ENCODE results near the gene MS4A4E.

DNA sequence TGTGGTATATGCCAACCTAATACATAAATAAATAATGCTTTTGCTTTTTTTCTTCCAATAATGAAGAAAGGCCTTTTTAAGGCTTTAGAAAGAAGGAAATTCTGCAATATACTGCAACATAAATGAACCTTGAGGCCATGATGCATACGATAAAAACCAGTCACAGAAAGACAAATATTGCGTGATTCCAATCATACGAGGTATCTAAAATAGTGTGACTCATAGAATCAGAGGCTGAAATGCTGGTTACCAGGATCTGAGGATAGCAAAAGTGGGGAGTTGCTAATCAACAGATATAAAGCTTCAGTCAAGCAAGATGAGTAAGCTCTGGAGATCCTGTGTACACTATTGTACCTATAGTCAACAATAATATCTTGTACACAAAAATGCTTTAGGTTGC, 84.3 kb downstream of the MS4A4E start:
- TF ChIP-seq GTF2F1 (IDR thresholded peaks at IDR 0.05; ENCODE audit: low read length): no peak
- TF ChIP-seq ZNF557 (CRISPR knock-in tag; IDR thresholded peaks at IDR 0.05): no peak
- no peak for TF ChIP-seq YY1 (IDR thresholded peaks at IDR 0.05; ENCODE audit: insufficient read depth, insufficient replicate concordance, low read depth, low read length)
- no peak for TF ChIP-seq JUND (CRISPR knock-in tag; IDR thresholded peaks at IDR 0.05)
- TF ChIP-seq, protein P1, sequence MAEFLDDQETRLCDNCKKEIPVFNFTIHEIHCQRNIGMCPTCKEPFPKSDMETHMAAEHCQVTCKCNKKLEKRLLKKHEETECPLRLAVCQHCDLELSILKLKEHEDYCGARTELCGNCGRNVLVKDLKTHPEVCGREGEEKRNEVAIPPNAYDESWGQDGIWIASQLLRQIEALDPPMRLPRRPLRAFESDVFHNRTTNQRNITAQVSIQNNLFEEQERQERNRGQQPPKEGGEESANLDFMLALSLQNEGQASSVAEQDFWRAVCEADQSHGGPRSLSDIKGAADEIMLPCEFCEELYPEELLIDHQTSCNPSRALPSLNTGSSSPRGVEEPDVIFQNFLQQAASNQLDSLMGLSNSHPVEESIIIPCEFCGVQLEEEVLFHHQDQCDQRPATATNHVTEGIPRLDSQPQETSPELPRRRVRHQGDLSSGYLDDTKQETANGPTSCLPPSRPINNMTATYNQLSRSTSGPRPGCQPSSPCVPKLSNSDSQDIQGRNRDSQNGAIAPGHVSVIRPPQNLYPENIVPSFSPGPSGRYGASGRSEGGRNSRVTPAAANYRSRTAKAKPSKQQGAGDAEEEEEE (CRISPR knock-in tag; IDR thresholded peaks at IDR 0.05; ENCODE audit: borderline replicate concordance): no peak
- TF ChIP-seq, protein P2, sequence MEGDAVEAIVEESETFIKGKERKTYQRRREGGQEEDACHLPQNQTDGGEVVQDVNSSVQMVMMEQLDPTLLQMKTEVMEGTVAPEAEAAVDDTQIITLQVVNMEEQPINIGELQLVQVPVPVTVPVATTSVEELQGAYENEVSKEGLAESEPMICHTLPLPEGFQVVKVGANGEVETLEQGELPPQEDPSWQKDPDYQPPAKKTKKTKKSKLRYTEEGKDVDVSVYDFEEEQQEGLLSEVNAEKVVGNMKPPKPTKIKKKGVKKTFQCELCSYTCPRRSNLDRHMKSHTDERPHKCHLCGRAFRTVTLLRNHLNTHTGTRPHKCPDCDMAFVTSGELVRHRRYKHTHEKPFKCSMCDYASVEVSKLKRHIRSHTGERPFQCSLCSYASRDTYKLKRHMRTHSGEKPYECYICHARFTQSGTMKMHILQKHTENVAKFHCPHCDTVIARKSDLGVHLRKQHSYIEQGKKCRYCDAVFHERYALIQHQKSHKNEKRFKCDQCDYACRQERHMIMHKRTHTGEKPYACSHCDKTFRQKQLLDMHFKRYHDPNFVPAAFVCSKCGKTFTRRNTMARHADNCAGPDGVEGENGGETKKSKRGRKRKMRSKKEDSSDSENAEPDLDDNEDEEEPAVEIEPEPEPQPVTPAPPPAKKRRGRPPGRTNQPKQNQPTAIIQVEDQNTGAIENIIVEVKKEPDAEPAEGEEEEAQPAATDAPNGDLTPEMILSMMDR (CRISPR knock-in tag; IDR thresholded peaks at IDR 0.05): no peak
- TF ChIP-seq, protein P3, sequence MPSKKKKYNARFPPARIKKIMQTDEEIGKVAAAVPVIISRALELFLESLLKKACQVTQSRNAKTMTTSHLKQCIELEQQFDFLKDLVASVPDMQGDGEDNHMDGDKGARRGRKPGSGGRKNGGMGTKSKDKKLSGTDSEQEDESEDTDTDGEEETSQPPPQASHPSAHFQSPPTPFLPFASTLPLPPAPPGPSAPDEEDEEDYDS (CRISPR knock-in tag; IDR thresholded peaks at IDR 0.05): no peak
- no peak for TF ChIP-seq KDM3A (CRISPR knock-in tag; IDR thresholded peaks at IDR 0.05; ENCODE audit: low read depth)
- TF ChIP-seq MTA3 (CRISPR knock-in tag; IDR thresholded peaks at IDR 0.05): no peak
- TF ChIP-seq SMAD3 (CRISPR knock-in tag; IDR thresholded peaks at IDR 0.05): no peak
- TF ChIP-seq ESRRA (CRISPR knock-in tag; IDR thresholded peaks at IDR 0.05; ENCODE audit: low read depth): no peak
- TF ChIP-seq FOSL1 (CRISPR knock-in tag; IDR thresholded peaks at IDR 0.05; ENCODE audit: borderline replicate concordance): no peak

All from HepG2 (cell line).